ENCODE data around the gene TAF4B.
"Not testable (repeated sequence)": the region's sequence is repeated elsewhere in the genome, so short reads cannot be mapped to it uniquely, and the experiment has no call there.

TAF4B gene

GRCh38 chr18:26424428-26425147, 198.3 kb downstream of the TAF4B start:
- no peak for DNase-seq (ENCODE audit: low read depth in 2 of 2)

DNA sequence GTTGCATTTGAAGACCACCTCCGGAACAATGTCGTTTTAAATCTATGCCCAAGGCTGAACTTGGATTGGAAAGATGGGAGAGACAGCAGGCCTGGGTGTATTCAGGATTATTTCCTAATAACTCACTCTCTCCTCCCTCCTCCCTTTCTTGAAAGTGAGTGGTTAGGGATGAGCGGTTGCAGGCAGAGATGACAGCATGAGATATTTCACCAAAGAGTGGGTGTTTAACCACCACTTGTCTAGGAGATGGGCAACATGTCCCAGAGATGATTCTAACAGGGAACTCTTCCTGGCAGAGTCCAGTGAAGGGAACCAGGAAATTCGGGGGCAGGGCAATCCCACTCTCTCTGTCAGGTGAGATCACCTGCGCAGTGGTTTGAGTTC, 198.9 kb downstream of the TAF4B start:
- DNase-seq (ENCODE audit: low read depth in 2 of 2) = no peak

- no peak for DNase-seq (ENCODE audit: low read depth in 2 of 2)
Measured at GRCh38 chr18:26429535-26430226, 203.4 kb downstream of the TAF4B start.

- no peak for DNase-seq (ENCODE audit: low read depth in 2 of 2)
Measured at GRCh38 chr18:26432651-26433424, 206.6 kb downstream of the TAF4B start.

DNA sequence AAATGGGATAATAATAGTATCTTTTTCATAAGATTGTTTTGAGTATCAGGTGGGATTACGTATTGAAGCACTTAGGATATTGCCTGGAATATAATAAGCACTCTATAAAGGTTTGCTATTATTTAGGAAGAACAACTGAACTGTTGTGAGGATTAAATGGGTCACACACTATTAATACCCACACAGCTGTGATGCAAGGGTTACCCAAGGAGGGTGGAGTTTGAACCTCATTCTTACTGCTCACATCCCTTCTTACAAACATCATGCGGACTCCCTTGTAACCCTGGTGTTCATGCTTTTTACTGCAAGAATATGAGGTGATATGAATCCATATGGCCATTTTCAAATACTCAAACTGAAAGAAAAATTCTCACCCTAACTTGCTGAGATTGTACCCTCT, 208.6 kb downstream of the TAF4B start:
- DNase-seq (ENCODE audit: low read depth in 2 of 2) = no peak

- no peak for DNase-seq (ENCODE audit: low read depth in 2 of 2)
Measured at GRCh38 chr18:26435415-26436095, 209.3 kb downstream of the TAF4B start.

DNA sequence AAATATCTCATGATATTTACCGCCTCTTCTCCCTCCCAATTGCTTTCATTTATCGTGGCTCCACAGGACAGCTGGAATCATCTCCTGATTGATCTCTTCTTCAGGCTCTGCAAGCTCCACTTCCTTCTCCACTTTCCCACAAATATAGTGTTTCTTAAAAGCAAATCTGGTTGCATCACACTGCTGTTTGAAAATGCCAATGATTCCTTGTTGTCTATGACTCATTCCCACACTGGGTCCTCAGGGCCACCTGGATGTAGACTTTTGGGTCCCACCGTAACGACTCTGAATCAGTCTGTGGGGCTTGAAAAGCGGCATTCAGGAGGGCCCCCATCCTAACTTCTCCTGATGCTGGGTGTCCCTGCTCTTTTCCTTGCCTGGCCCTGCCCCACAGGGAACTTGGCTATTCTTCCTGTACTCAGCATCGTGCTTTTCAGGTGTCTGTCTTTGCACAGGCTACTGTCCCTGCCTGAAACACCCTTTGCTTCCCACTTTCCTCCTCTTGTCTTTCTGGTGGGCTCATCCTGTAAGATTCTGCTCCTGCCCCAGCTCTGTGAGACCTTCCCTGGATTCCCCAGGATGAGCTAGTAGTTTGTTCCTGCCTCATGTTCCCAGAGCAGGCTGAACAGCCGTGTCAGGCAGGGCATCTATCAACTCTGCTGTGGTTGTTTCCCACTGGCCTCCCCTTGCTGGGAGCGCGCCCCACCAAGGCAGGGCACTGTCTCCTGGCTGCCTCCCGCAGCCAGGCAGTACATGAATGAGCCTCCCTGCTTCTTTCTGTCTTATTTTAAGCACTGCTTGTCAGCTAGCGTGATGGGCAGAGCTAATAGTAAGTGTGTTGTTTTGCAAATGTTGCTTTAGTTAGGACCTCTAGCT, 210.2 kb downstream of the TAF4B start:
- DNase-seq (ENCODE audit: low read depth in 2 of 2) = no peak

DNA sequence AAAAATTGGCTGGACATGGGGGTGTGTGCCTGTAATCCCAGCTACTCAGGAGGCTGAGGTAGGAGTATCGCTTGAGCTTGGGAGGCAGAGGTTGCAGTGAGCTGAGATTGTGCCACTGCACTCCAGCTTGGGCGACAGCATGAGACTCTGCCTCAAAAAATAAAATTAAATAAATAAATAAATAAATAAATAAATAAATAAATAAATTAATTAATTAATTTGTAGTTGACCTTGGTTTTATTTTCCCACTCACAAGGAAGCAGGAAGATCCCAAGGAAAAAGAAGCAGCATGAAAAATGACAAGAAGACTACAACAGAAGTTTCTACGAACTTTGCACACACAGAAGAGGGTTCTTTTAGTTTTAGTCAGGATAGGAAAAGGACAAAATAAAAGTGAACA, 211.4 kb downstream of the TAF4B start:
- DNase-seq (ENCODE audit: low read depth in 2 of 2) = not testable (repeated sequence)

DNA sequence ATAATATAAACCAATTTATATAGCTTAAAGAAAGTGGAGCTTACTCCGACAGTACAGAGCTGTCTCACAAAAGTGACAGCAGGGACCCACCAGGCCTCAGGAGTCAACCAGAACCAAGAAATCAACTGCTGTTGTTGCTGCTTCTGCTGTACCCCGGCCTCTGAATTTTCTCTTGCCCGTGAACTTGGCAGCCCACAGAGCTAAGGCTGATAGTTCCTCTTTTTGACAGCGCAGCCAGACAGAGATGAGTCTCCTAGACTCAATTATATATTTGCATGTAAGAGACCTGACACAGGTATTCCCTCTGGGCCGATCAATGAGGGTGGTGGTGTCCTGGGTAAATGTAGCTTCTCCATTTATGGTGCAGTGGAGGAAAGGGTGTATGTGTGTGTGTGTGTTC, 212.7 kb downstream of the TAF4B start:
- no peak for DNase-seq (ENCODE audit: low read depth in 2 of 2)

DNA sequence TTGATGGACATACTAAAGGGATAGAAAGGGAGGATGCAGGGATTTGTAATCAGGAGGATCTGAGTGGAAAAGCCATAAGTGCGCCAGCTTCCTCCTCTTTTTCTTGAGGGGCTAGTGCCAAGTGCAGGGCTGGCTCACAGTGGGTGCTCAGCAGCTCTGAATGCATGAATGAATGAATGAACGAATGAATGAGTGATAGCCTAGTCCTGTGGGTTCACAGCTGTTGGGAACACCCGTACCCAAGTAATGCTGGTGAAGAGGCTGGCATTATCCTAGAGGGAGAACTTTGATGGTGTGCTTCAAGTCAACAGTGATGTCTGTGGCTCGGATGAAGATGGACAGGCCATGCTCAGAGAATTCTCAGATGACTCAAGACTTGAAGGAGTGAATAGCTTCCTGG, 213.3 kb downstream of the TAF4B start:
- no peak for DNase-seq (ENCODE audit: low read depth in 2 of 2)

- DNase-seq (ENCODE audit: low read depth in 2 of 2) = no peak
Measured at GRCh38 chr18:26440644-26441043, 214.4 kb downstream of the TAF4B start.
